22Rv1 (cell line): ENCODE measurements around the gene MFSD6.

Source experiments
- H3K27ac ChIP-seq: fragments of 450-650 bp; 2 replicates; pipeline ENCODE4 v1.5.1; 2017
- CTCF ChIP-seq: fragments of 450-650 bp; IDR thresholded peaks from 2 replicates; pipeline ENCODE4 v1.5.1; 2017; ENCODE audit warnings: mild to moderate bottlenecking
- ZFX ChIP-seq: fragments of 450-650 bp; IDR thresholded peaks from 2 replicates; pipeline ENCODE4 v1.6.1; 2017; ENCODE audit warnings: antibody characterized with exemption, borderline replicate concordance

MFSD6 gene

GRCh38 chr2:190405995-190406394 is 2.2 kb upstream of the MFSD6 start:
- no peak for TF ChIP-seq CTCF
- no peak for TF ChIP-seq ZFX
- H3K27ac ChIP-seq, result no peak overlapping the region

DNA sequence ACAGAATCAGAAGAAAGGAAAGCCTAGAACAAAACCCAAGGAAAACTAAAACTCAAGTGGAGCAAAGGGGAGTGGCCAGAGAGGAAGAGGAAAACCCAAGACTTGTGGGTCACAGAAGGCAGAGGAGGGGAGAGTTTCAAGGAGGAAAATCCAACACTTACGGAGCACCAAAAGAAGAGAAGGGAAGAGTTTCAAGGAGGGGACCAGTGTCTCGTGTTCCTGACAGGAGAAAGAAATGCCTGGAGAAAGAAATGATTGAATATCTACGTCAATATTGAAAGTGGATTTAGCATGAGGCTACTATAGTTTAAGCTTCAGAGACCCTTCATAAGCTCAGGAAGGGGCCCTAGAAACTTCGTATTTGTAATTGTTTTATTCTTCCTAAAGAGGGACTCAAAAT is 1.4 kb upstream of the MFSD6 start:
- TF ChIP-seq ZFX (no peak), CTCF (no peak)
- no peak overlapping the region for H3K27ac ChIP-seq

DNA sequence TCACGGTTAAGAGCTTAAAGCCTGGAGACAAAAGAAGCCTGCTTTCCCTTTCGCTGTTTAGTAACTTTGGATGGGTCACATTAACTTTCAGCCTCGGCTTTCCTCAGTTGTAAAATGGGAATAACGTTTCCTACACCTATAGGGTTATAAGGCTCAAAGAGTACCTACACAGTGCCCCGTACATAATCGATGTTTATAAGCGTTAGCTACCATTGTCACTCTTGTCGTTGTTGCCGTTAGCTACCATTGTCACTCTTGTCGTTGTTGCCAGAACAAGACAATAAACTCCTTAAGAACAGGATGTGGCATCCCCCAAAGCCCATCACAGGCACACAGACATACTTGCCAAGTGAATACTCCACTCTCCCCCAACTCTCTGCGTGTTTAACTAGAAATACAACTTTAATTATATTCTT is 901 bp upstream of the MFSD6 start:
- TF ChIP-seq CTCF (no peak), ZFX (no peak)
- H3K27ac ChIP-seq, result no peak overlapping the region

DNA sequence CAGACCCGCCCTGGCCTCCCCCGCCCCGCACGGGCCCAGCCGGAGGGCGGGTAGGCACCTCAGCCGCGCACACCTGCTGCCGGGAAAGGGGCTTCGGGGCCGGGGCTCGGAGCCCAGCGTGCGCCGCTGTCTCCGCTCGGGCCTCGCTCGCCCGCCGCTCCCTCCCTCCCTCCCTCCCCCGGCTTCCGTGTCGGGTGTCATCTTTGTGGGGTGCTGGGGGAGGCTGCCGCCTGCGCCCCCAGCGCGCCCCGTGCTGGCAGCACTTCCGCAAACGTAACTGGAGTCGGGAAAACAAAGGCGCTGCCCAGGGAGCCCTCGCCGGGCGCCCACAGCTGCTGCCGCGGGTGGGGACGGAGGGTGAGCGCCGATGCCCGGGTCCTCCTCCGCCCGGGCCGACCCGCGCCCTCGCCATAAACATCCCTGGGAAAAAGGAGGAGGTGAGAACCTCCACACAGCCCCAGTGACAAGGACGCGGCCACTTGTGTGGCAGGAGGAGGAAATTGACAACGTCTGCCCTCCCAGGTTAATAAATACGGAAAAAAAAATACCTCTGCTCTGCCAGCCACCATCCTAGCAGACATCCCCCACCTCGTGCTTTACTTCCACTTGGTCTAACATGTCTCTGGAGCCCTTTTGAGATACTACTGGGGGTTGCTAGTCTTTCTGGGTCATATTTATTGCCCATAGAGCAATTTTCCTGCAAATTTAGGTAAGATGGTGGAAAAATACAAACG is 550 bp downstream of the MFSD6 start:
- H3K27ac ChIP-seq, result no peak overlapping the region
- TF ChIP-seq CTCF (no peak), ZFX (no peak)

- TF ChIP-seq CTCF, result no peak
- no peak for TF ChIP-seq ZFX
- H3K27ac ChIP-seq, result no peak overlapping the region
Observed at GRCh38 chr2:190409616-190410015, 1.5 kb downstream of the MFSD6 start.

- TF ChIP-seq ZFX (no peak), CTCF (no peak)
- no peak overlapping the region for H3K27ac ChIP-seq
Observed at GRCh38 chr2:190410166-190410565, 2.0 kb downstream of the MFSD6 start.

GRCh38 chr2:190412966-190413365 is 4.8 kb downstream of the MFSD6 start:
- no peak overlapping the region for H3K27ac ChIP-seq
- TF ChIP-seq CTCF, result no peak
